MM.1S (cell line): Measurements from ENCODE around the gene CLCNKB.

Experiments
- DNase-seq: peaks from one replicate; pipeline ENCODE4 v3.0.0-alpha.2; 2015
- H2AFZ ChIP-seq: fragments of 300-600 bp; sonication (generic); 2 replicates; pipeline ENCODE4 v1.6.0; 2016; ENCODE audit warnings: antibody characterized with exemption, low read length
- H3F3A ChIP-seq: fragments of 300-600 bp; sonication (generic); 2 replicates; pipeline ENCODE4 v1.6.1; 2016; ENCODE audit warnings: mild to moderate bottlenecking, antibody characterized with exemption, low read length, moderate library complexity, mixed read lengths; ENCODE audit not compliant: insufficient read depth
- H3K27ac ChIP-seq: fragments of 300-600 bp; sonication (generic); 2 replicates; pipeline ENCODE4 v1.5.1; 2016; ENCODE audit warnings: mild to moderate bottlenecking, low read length
- H3K27me3 ChIP-seq: fragments of 300-600 bp; sonication (generic); replicated peaks from 2 replicates; pipeline ENCODE4 v1.6.0; 2016; ENCODE audit warnings: low read length; ENCODE audit not compliant: insufficient read depth
- H3K36me3 ChIP-seq: fragments of 300-600 bp; sonication (generic); replicated peaks from 2 replicates; pipeline ENCODE4 v1.6.1; 2016; ENCODE audit warnings: mild to moderate bottlenecking, low read length, mixed read lengths; ENCODE audit not compliant: insufficient read depth
- H3K4me1 ChIP-seq: fragments of 300-600 bp; sonication (generic); 2 replicates; pipeline ENCODE4 v1.6.1; 2016; ENCODE audit warnings: low read length, mixed read lengths
- H3K4me2 ChIP-seq: fragments of 300-600 bp; sonication (generic); 2 replicates; pipeline ENCODE4 v1.6.0; 2016; ENCODE audit warnings: low read depth, low read length
- H3K4me3 ChIP-seq: fragments of 300-600 bp; sonication (generic); 2 replicates; pipeline ENCODE4 v1.5.1; 2016; ENCODE audit warnings: low read length, mixed read lengths
- H3K79me2 ChIP-seq: fragments of 300-600 bp; sonication (generic); 2 replicates; pipeline ENCODE4 v1.6.1; 2016; ENCODE audit warnings: mixed run types, low read length, mixed read lengths
- H3K9ac ChIP-seq: fragments of 300-600 bp; sonication (generic); 2 replicates; pipeline ENCODE4 v1.6.1; 2016; ENCODE audit warnings: low read length, mixed read lengths
- H3K9me2 ChIP-seq: fragments of 300-600 bp; sonication (generic); replicated peaks from 2 replicates; pipeline ENCODE4 v1.6.1; 2016; ENCODE audit warnings: mild to moderate bottlenecking, low read length, mixed read lengths; ENCODE audit not compliant: insufficient read depth
- H3K9me3 ChIP-seq: fragments of 300-600 bp; sonication (generic); replicated peaks from 2 replicates; pipeline ENCODE4 v1.6.1; 2016; ENCODE audit warnings: mild to moderate bottlenecking, low read length, mixed read lengths; ENCODE audit not compliant: insufficient read depth
- H4K20me1 ChIP-seq: fragments of 300-600 bp; sonication (generic); 2 replicates; pipeline ENCODE4 v1.6.1; 2016; ENCODE audit warnings: mild to moderate bottlenecking, low read length, moderate library complexity, mixed read lengths; ENCODE audit not compliant: insufficient read depth
- CTCF ChIP-seq: fragments of 300-600 bp; sonication (generic); IDR thresholded peaks from 2 replicates; pipeline ENCODE4 v1.5.1; 2016; ENCODE audit warnings: antibody characterized with exemption, low read length, mixed read lengths
- EZH2 ChIP-seq: fragments of 300-600 bp; sonication (generic); optimal IDR thresholded peaks from 2 replicates; pipeline ENCODE3; 2017; ENCODE audit warnings: low read depth, mild to moderate bottlenecking, antibody characterized with exemption, low read length, mixed read lengths
- EZH2phosphoT487 ChIP-seq: fragments of 300-600 bp; sonication (generic); IDR thresholded peaks from 2 replicates; pipeline ENCODE4 v1.6.1; 2018; ENCODE audit warnings: antibody characterized with exemption, low read length

Gene CLCNKB

GRCh38 chr1:16015491-16015890 lies 28.1 kb upstream of the CLCNKB start:
- H3K27me3 ChIP-seq, result peaks cover 54% of the 10 kb centered on the region
- TF ChIP-seq EZH2phosphoT487, result no peak
- TF ChIP-seq EZH2, result no peak
- TF ChIP-seq CTCF, result no peak
- H3F3A ChIP-seq, result no peaks in the 10 kb centered on the region
- no peak overlapping the region for H3K9ac ChIP-seq
- no peak overlapping the region for H3K27ac ChIP-seq
- H3K79me2 ChIP-seq, result no peaks in the 10 kb centered on the region
- peaks cover 5% of the 10 kb centered on the region; the same call in 1 of the 2 replicates for H3K4me1 ChIP-seq
- H3K9me2 ChIP-seq, result no peaks in the 10 kb centered on the region
- H3K36me3 ChIP-seq, result no peaks in the 10 kb centered on the region
- H3K4me2 ChIP-seq, result no peak overlapping the region
- no peak overlapping the region for H3K4me3 ChIP-seq
- no peaks in the 10 kb centered on the region for H4K20me1 ChIP-seq
- no peak overlapping the region for H2AFZ ChIP-seq
- no peaks in the 10 kb centered on the region for H3K9me3 ChIP-seq
- DNase-seq, result no peak

GRCh38 chr1:16015960-16016901 lies 27.4 kb upstream of the CLCNKB start:
- no peak overlapping the region for H3K27ac ChIP-seq
- H3K9me2 ChIP-seq, result no peaks in the 10 kb centered on the region
- no peaks in the 10 kb centered on the region for H3K79me2 ChIP-seq
- H3K4me1 ChIP-seq, result peaks cover 5% of the 10 kb centered on the region; the same call in 1 of the 2 replicates
- H2AFZ ChIP-seq, result no peak overlapping the region
- H3F3A ChIP-seq, result no peaks in the 10 kb centered on the region
- no peak for DNase-seq
- no peak overlapping the region for H3K4me3 ChIP-seq
- peaks cover 55% of the 10 kb centered on the region for H3K27me3 ChIP-seq
- no peaks in the 10 kb centered on the region for H3K36me3 ChIP-seq
- TF ChIP-seq CTCF (no peak), EZH2phosphoT487 (no peak), EZH2 (no peak)
- no peak overlapping the region for H3K9ac ChIP-seq
- H3K4me2 ChIP-seq, result no peak overlapping the region
- no peaks in the 10 kb centered on the region for H4K20me1 ChIP-seq
- H3K9me3 ChIP-seq, result no peaks in the 10 kb centered on the region

- no peaks in the 10 kb centered on the region for H3K9me3 ChIP-seq
- no peaks in the 10 kb centered on the region for H4K20me1 ChIP-seq
- H3F3A ChIP-seq, result no peaks in the 10 kb centered on the region
- no peak overlapping the region for H3K9ac ChIP-seq
- no peak for DNase-seq
- no peaks in the 10 kb centered on the region for H3K79me2 ChIP-seq
- no peak overlapping the region for H3K4me3 ChIP-seq
- peaks cover 63% of the 10 kb centered on the region for H3K27me3 ChIP-seq
- no peaks in the 10 kb centered on the region for H3K36me3 ChIP-seq
- no peak overlapping the region for H3K4me2 ChIP-seq
- H3K9me2 ChIP-seq, result no peaks in the 10 kb centered on the region
- H2AFZ ChIP-seq, result no peak overlapping the region
- peaks cover 5% of the 10 kb centered on the region; the same call in 1 of the 2 replicates for H3K4me1 ChIP-seq
- TF ChIP-seq EZH2phosphoT487 (no peak), CTCF (no peak), EZH2 (no peak)
- H3K27ac ChIP-seq, result no peak overlapping the region
These were observed 26.5 kb upstream of the CLCNKB start for GRCh38 chr1:16017076-16017460.
